ENCODE data around the gene CDH23.

DNA sequence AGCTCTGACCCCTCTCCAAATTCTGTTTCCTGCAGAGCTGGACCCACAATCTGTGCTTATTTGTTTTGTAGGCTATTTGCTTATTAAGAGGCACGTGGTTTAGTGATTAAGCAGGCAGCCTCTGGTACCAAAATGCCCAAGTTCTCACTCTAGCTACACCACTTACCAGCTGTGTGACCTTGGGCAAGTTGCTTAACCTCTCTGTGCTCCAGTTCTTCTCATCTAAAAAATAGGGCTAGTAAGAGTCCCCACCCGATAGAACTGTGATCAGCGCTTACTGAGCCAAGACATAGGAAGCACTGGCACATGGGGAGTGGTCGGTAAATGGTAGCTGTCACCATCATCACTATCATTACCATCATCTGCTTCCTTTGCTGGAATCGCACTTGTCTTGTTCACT, 302.0 kb downstream of the CDH23 start:
- TF ChIP-seq, protein P1, sequence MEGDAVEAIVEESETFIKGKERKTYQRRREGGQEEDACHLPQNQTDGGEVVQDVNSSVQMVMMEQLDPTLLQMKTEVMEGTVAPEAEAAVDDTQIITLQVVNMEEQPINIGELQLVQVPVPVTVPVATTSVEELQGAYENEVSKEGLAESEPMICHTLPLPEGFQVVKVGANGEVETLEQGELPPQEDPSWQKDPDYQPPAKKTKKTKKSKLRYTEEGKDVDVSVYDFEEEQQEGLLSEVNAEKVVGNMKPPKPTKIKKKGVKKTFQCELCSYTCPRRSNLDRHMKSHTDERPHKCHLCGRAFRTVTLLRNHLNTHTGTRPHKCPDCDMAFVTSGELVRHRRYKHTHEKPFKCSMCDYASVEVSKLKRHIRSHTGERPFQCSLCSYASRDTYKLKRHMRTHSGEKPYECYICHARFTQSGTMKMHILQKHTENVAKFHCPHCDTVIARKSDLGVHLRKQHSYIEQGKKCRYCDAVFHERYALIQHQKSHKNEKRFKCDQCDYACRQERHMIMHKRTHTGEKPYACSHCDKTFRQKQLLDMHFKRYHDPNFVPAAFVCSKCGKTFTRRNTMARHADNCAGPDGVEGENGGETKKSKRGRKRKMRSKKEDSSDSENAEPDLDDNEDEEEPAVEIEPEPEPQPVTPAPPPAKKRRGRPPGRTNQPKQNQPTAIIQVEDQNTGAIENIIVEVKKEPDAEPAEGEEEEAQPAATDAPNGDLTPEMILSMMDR (IDR thresholded peaks at IDR 0.05) = no peak
- TF ChIP-seq, protein P2, sequence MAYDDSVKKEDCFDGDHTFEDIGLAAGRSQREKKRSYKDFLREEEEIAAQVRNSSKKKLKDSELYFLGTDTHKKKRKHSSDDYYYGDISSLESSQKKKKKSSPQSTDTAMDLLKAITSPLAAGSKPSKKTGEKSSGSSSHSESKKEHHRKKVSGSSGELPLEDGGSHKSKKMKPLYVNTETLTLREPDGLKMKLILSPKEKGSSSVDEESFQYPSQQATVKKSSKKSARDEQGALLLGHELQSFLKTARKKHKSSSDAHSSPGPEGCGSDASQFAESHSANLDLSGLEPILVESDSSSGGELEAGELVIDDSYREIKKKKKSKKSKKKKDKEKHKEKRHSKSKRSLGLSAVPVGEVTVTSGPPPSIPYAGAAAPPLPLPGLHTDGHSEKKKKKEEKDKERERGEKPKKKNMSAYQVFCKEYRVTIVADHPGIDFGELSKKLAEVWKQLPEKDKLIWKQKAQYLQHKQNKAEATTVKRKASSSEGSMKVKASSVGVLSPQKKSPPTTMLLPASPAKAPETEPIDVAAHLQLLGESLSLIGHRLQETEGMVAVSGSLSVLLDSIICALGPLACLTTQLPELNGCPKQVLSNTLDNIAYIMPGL (CRISPR knock-in tag; IDR thresholded peaks at IDR 0.05) = no peak
- TF ChIP-seq, protein P3, sequence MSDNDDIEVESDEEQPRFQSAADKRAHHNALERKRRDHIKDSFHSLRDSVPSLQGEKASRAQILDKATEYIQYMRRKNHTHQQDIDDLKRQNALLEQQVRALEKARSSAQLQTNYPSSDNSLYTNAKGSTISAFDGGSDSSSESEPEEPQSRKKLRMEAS (CRISPR knock-in tag; IDR thresholded peaks at IDR 0.05) = no peak
- TF ChIP-seq, protein P4, sequence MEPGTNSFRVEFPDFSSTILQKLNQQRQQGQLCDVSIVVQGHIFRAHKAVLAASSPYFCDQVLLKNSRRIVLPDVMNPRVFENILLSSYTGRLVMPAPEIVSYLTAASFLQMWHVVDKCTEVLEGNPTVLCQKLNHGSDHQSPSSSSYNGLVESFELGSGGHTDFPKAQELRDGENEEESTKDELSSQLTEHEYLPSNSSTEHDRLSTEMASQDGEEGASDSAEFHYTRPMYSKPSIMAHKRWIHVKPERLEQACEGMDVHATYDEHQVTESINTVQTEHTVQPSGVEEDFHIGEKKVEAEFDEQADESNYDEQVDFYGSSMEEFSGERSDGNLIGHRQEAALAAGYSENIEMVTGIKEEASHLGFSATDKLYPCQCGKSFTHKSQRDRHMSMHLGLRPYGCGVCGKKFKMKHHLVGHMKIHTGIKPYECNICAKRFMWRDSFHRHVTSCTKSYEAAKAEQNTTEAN (CRISPR knock-in tag; IDR thresholded peaks at IDR 0.05) = no peak
- TF ChIP-seq, protein P5, sequence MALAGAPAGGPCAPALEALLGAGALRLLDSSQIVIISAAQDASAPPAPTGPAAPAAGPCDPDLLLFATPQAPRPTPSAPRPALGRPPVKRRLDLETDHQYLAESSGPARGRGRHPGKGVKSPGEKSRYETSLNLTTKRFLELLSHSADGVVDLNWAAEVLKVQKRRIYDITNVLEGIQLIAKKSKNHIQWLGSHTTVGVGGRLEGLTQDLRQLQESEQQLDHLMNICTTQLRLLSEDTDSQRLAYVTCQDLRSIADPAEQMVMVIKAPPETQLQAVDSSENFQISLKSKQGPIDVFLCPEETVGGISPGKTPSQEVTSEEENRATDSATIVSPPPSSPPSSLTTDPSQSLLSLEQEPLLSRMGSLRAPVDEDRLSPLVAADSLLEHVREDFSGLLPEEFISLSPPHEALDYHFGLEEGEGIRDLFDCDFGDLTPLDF (CRISPR knock-in tag; IDR thresholded peaks at IDR 0.05) = no peak
- TF ChIP-seq CREB1 (CRISPR knock-in tag; IDR thresholded peaks at IDR 0.05) (no peak), ZNF263 (CRISPR knock-in tag; IDR thresholded peaks at IDR 0.05; ENCODE audit: low read depth) (no peak), KAT7 (CRISPR knock-in tag; IDR thresholded peaks at IDR 0.05; ENCODE audit: borderline replicate concordance) (no peak), NR1H2 (CRISPR knock-in tag; IDR thresholded peaks at IDR 0.05) (no peak), ZNF121 (CRISPR knock-in tag; IDR thresholded peaks at IDR 0.05) (no peak)

Measured in WTC11 (cell line).